CD14-positive monocyte (primary cell): Measurements from ENCODE around the gene CXXC5. TPM values are rescaled to one million over a fixed set of nuclear protein-coding genes. Genes with fewer than 3 reads are reported as not detected.

Experiments
- DNase-seq, 3 donors: peaks; one replicate each; pipeline ENCODE4 v3.0.0-alpha.2; 2011 to 2022
- H2AFZ ChIP-seq: 2 replicates; pipeline ENCODE4 v1.6.0; 2012; ENCODE audit warnings: mild to moderate bottlenecking, low read depth, low read length, inconsistent platforms; ENCODE audit not compliant: insufficient read depth, poor library complexity, severe bottlenecking
- H3K27ac ChIP-seq, 2 donors: 1 replicate in 1 of 2; 2 replicates in 1 of 2; pipeline ENCODE4 v1.5.1; 2012 to 2013; ENCODE audit warnings: low read length in 2 of 2, control low read depth in 1 of 2, inconsistent platforms in 1 of 2, low read depth in 1 of 2, mild to moderate bottlenecking in 1 of 2
- H3K27me3 ChIP-seq, 2 donors: one replicate each; pipeline versions ENCODE4 v1.6.0 to v1.6.1; 2011 to 2013; ENCODE audit warnings: low read length in 2 of 2; ENCODE audit not compliant: control insufficient read depth in 2 of 2, insufficient read depth in 2 of 2
- H3K36me3 ChIP-seq, 2 donors: replicated peaks in 1 of 2; 1 replicate in 1 of 2; 2 replicates in 1 of 2; pipeline versions ENCODE4 v1.5.1 to v1.6.1; 2012 to 2013; ENCODE audit warnings: low read length in 2 of 2, control low read depth in 1 of 2, inconsistent platforms in 1 of 2, mild to moderate bottlenecking in 1 of 2; ENCODE audit not compliant: insufficient read depth in 2 of 2, control insufficient read depth in 1 of 2
- H3K4me1 ChIP-seq, 2 donors: 1 replicate in 1 of 2; 2 replicates in 1 of 2; pipeline versions ENCODE4 v1.5.1 to v1.6.1; 2012 to 2013; ENCODE audit warnings: low read length in 2 of 2, control low read depth in 1 of 2, inconsistent platforms in 1 of 2, mild to moderate bottlenecking in 1 of 2, moderate library complexity in 1 of 2; ENCODE audit not compliant: insufficient read depth in 2 of 2, control insufficient read depth in 1 of 2
- H3K4me2 ChIP-seq: replicated peaks from 2 replicates; pipeline ENCODE3; 2012; ENCODE audit warnings: low read length, moderate library complexity, mild to moderate bottlenecking; ENCODE audit not compliant: poor library complexity, severe bottlenecking; ENCODE audit errors: extremely low read depth
- H3K4me3 ChIP-seq, 3 experiments: fragments of 200-600 bp in 1 of 3; sonication (generic) in 1 of 3; replicated peaks in 1 of 3; 1 replicate in 2 of 3; 2 replicates in 1 of 3; pipeline ENCODE4 v1.5.1; 2011 to 2013; ENCODE audit warnings: low read length in 3 of 3, mild to moderate bottlenecking in 3 of 3, control low read depth in 2 of 3, low read depth in 2 of 3, inconsistent platforms in 1 of 3, moderate library complexity in 1 of 3
- H3K79me2 ChIP-seq: 2 replicates; pipeline ENCODE4 v1.6.0; 2012; ENCODE audit warnings: mild to moderate bottlenecking, control low read depth, inconsistent platforms, low read length, moderate library complexity; ENCODE audit not compliant: insufficient read depth
- H3K9ac ChIP-seq: 2 replicates; pipeline ENCODE4 v1.6.0; 2017; ENCODE audit warnings: low read length, mild to moderate bottlenecking; ENCODE audit not compliant: insufficient read depth, poor library complexity, severe bottlenecking
- H3K9me3 ChIP-seq, 2 donors: replicated peaks in 1 of 2; 1 replicate in 1 of 2; 2 replicates in 1 of 2; pipeline versions ENCODE4 v1.5.1 to v1.6.1; 2012 to 2013; ENCODE audit warnings: low read length in 2 of 2, control low read depth in 1 of 2; ENCODE audit not compliant: control insufficient read depth in 1 of 2, insufficient read depth in 1 of 2
- H4K20me1 ChIP-seq: 2 replicates; pipeline ENCODE4 v1.6.0; 2012; ENCODE audit warnings: mild to moderate bottlenecking, low read length, control low read depth, moderate library complexity; ENCODE audit not compliant: insufficient read depth
- H3K27ac Mint-ChIP-seq, 7 donors: one replicate each; pipeline ENCODE4 v1.8.0; 2020; ENCODE audit warnings: mild to moderate bottlenecking in 7 of 7, mixed read lengths in 7 of 7, moderate library complexity in 6 of 7, inconsistent platforms in 2 of 7
- H3K27me3 Mint-ChIP-seq, 3 donors: one replicate each; pipeline ENCODE4 v1.8.0; 2021 to 2022; ENCODE audit warnings: low read depth in 3 of 3, mild to moderate bottlenecking in 3 of 3, mixed read lengths in 3 of 3, moderate library complexity in 3 of 3, inconsistent platforms in 1 of 3
- H3K36me3 Mint-ChIP-seq, 2 donors: one replicate each; pipeline ENCODE4 v1.8.0; 2020; ENCODE audit warnings: mixed read lengths in 2 of 2, inconsistent platforms in 1 of 2, mild to moderate bottlenecking in 1 of 2
- H3K4me1 Mint-ChIP-seq: one replicate; pipeline ENCODE4 v1.8.0; 2020; ENCODE audit warnings: mild to moderate bottlenecking, mixed read lengths
- H3K4me3 Mint-ChIP-seq, 2 donors: one replicate each; pipeline ENCODE4 v1.8.0; 2020; ENCODE audit warnings: mild to moderate bottlenecking in 2 of 2, mixed read lengths in 2 of 2, moderate library complexity in 1 of 2
- H3K9me3 Mint-ChIP-seq, 7 donors: one replicate each; pipeline ENCODE4 v1.8.0; 2020 to 2022; ENCODE audit warnings: mixed read lengths in 7 of 7, mild to moderate bottlenecking in 6 of 7, moderate library complexity in 6 of 7, inconsistent platforms in 2 of 7
- CTCF ChIP-seq: fragments of 200-600 bp; IDR thresholded peaks from one replicate; pipeline ENCODE4 v1.8.0; 2022; ENCODE audit warnings: antibody characterized with exemption, mild to moderate bottlenecking
- WGBS: methylation state at CpG from one replicate; pipeline ENCODE4 v1.1.5; 2013; ENCODE audit warnings: missing lambda C conversion rate; ENCODE audit not compliant: insufficient coverage; 5-methylcytosine and 5-hydroxymethylcytosine counted together
- intact Hi-C, 2 donors: fragments of 100-400 bp; cut with micrococcal nuclease; formaldehyde crosslinking; loops; one replicate each; pipeline versions ENCODE4 v1.15.0 to v1.15.1; 2023
- polyA plus RNA-seq, 3 donors: library from polyadenylated mRNA; depleted of rRNA in 1 of 3; unstranded in 2 of 3; stranded (reverse) in 1 of 3; fragments of 300-500 nt in 2 of 3; fragments of >200 nt in 1 of 3; fragmentation: Illumina TruSeq in 2 of 3; gene quantifications; 1 replicate in 2 of 3; 2 replicates in 1 of 3; pipeline ENCODE4 v1.2.3, GENCODE V29; 2012 to 2021

The CXXC5 gene
- polyA plus RNA-seq, 3 donors = 22.4 to 37.2 (median 33.7) TPM

GRCh38 chr5:139684350-139684880 is 36.3 kb downstream of the CXXC5 start:
- Histone ChIP-seq H4K20me1 (peaks cover 17% of the 10 kb centered on the region), H3K79me2 (no peaks in the 10 kb centered on the region), H3K36me3 (peaks cover 23 to 49% of the 10 kb centered on the region in 2 donors), H3K4me3 (no peak overlapping the region), H3K9me3 (no peaks in the 10 kb centered on the region), H3K4me2 (no peak overlapping the region), H3K4me1 (peaks cover under 1 to 16% of the 10 kb centered on the region in 2 donors), H3K27ac (no peak overlapping the region), H2AFZ (no peak overlapping the region), H3K9ac (no peak overlapping the region), H3K27me3 (peaks cover 0 to 8% of the 10 kb centered on the region in 2 donors)
- intact Hi-C loops = no loop called here
- Mint-ChIP-seq H3K27ac (no peak overlapping the region), H3K36me3 (peaks cover 40 to 50% of the 10 kb centered on the region in 2 donors), H3K4me1 (peaks cover 16% of the 10 kb centered on the region), H3K27me3 (peaks cover 10 to 16% (median 15%) of the 10 kb centered on the region in 3 donors), H3K4me3 (no peak overlapping the region), H3K9me3 (no peaks in the 10 kb centered on the region)
- DNase-seq = no peak
- TF ChIP-seq CTCF = no peak
- WGBS = 95% methylated on average over 6 of the region's 7 CpGs

- 60% methylated on average over 10 of the region's 19 CpGs for WGBS
- no peak for DNase-seq
- no peak overlapping the region for H3K27ac ChIP-seq
- intact Hi-C loops = no loop called here
- H3K9me3 ChIP-seq = no peaks in the 10 kb centered on the region
- Mint-ChIP-seq H3K27ac (no peak overlapping the region), H3K27me3 (peaks cover 13 to 23% (median 19%) of the 10 kb centered on the region in 3 donors), H3K4me3 (no peak overlapping the region), H3K9me3 (no peaks in the 10 kb centered on the region), H3K36me3 (peaks cover 35 to 43% of the 10 kb centered on the region in 2 donors), H3K4me1 (peaks cover 21% of the 10 kb centered on the region)
- H4K20me1 ChIP-seq = peaks cover 10% of the 10 kb centered on the region
- no peaks in the 10 kb centered on the region for H3K79me2 ChIP-seq
- TF ChIP-seq CTCF = no peak
- no peak overlapping the region for H3K4me3 ChIP-seq
- H3K36me3 ChIP-seq = peaks cover 21 to 43% of the 10 kb centered on the region in 2 donors
- H3K27me3 ChIP-seq = peaks cover 0 to 15% of the 10 kb centered on the region in 2 donors
- H3K4me2 ChIP-seq = no peak overlapping the region
- no peak overlapping the region for H3K9ac ChIP-seq
- H2AFZ ChIP-seq = no peak overlapping the region
- peaks cover 6 to 23% of the 10 kb centered on the region in 2 donors for H3K4me1 ChIP-seq
These were observed 37.0 kb downstream of the CXXC5 start for GRCh38 chr5:139684881-139685749.
